HG03575 (cell line): ENCODE results near the gene SMIM45.
"Not testable (repeated sequence)": the region's sequence is repeated elsewhere in the genome, so short reads cannot be mapped to it uniquely, and the experiment has no call there.

ENCODE experiments used
- ATAC-seq: cut with Tn5 transposase; IDR thresholded peaks from one replicate; pipeline ENCODE4 v1.9.1; 2021; ENCODE audit not compliant: unreplicated experiment, insufficient number of reproducible peaks, low FRiP score; ENCODE audit errors: extremely low read depth

The SMIM45 gene

DNA sequence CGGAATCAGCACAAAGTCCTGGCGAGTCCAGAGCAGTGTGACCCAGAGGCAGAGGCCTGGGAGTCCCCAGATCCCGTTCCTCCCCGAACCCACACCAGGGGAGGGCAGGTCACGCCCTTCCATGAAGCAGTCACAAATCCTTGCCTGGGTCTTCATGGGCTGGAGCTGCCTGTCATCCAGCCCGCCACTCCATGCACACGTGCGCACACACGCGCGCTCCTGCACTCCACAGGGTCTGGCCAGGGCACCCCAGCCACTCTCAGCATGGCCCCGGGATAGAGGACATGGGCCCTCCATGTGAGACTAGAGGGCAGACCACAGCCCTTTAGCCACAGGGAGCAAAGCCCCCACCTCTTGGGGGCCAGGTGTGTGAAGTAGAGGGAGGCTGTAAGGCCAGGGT is 19.6 kb upstream of the SMIM45 start:
- no peak for ATAC-seq

DNA sequence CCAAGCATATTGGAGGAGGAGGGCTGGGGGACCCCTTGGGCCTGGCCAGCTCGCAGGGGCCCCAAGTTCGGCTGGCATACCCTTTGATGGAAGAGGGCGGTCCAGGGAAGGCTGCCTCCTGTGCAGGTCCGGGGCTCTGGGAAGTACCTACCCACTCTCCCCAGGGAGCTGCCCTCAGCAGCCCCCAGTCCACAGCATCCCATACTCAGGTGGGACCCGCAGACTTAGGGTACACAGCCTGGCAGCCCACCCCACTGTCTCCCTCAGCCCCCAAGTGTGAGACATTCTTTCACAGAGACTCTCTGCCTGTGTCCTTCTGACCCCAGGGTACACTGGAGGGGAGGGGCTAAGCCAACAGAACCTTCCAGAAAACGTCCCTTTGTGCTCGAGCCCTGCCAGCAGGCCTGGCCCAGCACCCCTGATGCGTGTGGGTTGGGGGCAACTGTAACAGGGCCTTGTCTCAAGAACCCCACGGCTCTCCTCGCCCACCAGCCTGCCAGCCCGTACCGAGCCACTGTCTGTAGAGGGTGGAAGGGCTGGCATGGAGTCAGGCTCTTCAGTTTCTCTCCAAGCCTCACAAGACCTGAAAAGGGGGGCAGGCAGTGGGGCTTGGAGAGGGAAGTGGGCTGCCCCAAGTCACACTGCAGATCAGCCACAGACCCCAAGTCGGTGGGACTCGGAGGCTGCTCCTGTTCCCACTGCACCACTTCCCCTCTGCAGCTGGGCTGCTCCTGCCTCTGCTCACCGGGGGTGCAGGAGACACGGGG is 18.4 kb upstream of the SMIM45 start:
- no peak for ATAC-seq

DNA sequence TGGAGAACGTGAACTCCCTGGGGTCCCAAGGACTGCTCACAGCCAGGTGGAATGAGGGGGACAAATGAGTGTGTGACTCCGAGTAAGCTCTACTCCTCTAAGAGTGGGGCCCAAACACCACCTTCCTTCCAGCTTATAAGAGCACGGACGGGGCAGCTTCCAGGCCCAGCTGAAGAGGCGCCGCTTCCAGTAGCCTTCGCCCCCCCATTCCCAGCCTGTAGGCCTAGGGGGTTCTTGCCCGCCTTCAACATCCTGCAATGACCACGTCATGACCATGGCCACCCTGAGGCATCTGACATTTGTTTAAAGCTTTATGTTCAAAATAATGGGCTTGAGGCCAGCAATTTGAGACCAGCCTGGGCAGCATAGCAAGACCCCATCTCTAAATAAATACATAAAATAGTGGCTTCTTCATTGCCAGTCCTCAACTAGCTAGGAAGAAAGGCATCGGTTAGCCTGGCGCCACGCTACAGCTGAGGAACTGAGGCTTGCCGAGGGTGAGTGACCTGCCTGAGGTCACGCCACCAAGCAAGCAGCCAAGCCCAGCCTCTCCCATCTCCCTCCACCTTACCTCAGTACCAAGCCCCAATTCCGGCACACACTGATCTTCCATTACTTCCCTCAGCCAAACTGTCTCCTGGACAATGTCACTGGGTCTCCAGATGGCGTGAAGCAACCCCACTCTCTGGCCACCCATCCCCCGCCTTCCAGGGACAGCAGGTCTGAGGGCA is 17.5 kb upstream of the SMIM45 start:
- ATAC-seq = no peak

DNA sequence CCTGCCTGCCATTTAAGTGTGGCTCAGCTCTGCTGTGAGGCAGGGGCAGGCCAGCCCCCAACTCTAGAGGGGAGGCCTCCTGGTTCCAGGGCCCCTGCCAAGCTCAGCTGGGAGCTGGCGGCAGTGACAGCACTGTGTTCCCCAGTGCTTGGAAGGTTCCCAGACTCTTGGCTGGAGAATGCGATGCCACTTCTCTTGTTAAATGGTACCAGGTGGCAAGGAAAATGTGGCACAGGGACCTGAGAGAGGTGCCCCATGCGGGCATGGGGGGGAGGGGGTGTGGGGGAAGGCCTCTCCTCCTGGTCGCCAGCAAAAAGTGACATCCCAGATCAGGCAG is 17.0 kb upstream of the SMIM45 start:
- ATAC-seq = no peak

DNA sequence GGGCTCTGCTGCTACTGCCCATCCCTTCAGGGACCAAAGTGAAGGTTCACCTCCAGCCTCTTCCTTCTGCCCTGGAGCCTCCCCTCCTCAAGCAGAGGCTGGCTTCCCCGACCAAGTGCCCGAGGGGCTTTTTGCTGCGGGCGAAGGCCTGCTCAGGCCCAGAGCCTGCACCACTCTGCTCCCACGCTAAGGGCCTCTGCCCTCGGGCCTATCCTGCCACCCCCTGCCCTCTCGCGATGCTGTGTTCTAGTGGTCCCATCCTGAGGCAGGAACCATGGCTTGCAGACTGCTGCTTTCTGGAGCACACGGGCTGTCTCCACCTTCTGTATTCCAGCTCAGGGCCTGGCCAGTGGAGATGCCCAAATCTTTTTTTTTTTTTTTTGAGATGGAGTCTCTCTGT is 16.4 kb upstream of the SMIM45 start:
- ATAC-seq = no peak

DNA sequence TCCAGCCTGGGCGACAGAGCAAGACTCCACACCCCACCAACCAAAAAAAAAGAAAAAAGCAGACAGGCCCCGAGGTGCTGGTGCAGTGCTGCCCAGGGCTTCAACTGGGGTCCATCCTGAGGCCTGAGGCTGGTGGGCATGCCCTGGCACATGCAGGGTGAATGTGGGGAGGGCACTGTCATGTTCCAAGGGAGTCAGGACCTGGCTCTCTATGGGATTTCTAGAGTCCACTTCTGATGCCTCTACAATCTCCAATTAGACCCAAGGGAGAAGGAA is 15.1 kb upstream of the SMIM45 start:
- ATAC-seq = no peak

DNA sequence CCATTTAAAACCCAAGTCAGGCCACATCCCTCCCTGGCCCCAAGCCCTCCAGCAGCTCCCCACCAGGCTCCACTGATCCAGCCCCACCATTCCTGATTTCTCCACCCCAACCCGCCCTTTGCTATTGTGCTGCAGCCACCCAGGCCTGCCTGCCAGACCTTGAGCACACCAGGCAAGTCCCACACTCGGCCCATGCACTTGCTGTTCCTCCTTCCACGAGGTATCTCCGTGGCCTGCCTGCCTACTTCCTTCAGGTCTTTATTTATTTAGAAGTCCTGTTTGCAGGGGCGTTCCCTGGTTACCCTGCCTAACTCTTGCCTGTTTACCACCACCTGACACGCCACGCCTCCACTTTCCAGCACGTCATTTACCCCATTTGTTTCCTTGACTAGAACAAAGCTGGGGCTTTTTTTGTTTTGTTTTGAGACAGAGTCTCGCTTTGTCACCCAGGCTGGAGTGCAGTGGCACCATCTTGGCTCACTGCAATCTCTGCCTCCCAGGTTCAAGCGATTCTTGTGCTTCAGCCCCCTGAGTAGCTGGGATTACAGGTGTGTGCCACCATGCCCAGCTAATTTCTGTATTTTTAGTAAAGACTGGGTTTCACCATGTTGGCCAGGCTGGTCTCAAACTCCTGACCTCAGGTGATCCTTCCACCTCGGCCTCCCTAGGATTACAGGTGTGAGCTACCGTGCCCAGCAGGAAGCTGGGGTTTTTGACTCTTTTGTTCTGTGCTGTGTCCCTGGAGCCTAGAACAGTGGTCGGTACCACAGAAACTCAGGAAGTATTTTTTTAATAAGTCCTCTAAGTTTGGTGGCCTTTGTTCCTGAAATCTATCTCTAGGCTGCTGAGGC is 11.7 kb upstream of the SMIM45 start:
- peak; percentile 37 for ATAC-seq

DNA sequence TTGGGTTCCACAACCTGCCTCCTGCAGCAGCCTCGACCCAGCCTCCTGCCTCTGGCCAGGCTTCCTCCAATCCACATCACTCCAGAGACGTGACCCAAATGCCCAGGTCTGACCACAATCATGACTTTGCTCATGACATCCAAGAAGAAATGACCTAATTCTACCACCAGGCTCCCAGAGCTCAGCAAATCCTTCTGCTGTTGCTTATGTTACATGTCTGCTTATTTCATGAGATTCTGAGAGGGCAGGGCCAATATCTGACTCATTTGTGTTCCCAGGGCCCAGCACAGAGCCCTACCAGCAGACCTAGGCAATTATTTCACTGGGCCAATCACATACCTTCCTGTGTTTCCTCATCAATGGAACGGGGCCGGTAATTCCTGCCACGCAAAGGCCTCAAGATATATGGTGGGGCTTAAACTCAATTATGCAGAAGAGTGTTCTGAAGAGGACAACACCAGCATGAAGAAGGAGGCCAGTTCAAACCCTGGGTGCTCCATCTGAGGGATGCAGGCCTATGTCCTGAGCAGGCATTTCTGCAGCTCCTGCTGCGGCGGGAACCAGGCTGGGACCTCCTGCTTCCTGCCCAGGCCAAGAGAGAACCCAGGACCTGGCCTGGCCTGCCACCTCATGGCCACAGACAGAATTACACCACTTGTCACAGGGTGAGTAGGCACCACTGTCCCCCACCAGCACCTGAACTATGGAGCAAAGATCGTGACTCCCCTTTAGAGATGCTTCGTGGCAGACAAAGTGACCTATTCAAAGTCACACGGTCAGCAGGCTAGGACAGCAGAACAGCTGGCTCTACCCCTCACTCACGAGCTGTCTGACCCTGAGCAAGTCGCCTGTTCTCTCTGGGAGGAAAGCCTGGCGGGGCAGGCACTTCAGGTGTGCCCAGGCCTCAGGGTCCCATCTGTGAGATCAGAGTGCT is 10.9 kb upstream of the SMIM45 start:
- ATAC-seq = no peak

DNA sequence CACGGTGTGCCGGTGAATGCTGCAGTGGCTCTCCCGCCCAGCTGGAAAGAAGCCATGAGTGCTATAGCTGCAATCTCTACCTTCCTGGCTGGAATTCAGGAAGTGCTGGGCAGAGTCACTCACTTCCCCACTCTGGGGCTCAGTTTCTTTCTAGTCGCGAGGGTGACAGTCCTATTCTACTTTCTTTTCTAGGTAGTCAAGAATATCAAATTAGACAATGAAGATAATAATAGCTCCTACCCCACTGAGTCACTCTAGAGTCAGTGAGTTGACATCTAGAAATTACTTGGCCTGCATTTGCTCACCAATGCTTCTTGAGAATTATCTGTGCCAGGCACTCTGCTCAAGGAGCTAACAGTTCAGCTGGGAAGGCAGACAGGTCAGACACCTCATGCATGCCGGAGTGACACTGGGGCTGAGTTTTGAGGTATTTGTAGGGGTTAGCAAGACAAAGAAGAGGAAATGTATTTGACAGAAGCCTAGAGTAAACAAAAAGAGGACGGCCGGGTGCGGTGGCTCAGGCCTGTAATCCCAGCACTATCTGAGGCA is 8.2 kb upstream of the SMIM45 start:
- no peak for ATAC-seq

DNA sequence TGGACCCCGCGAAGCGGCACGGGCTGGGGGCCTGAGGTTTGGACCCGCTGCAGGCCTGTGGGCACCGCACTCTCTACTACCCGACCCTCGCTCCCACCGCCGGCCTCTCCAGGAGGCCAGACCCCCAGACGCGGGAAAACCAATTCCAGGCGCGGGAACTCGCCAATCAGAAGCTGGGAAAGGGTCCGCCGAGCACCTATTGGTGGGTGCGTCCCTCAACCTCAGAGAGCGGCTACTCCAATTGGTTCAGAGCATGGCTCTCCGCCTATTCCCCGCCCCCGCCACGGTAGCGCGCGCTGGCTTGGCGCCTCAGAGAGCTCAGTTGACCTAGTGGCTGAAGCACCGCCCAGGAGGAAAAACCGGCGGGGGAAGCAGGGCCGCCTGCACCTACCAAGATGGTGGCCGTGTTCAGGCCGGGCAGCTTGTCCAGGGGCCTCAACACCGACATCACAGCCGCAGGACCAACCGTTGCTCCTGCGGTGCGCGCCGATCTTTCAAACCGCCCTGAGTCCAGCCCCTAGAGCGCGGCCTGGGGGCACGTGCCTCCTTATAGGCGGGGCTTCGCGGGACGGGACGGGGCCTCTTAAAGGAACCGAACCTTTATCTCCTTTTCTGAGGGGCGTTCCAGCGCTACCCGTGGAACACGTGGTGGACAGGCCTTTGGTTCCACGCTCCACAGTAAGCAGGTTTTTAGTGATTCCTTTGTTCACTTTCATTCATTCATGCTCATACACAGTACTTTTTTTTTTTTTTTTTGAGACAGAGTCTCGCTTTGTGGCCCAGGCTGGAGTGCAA is 5.1 kb upstream of the SMIM45 start, which contains the start of gene CENPM:
TSS of gene CENPM (minus strand) at position 524 of the 795 bp plus-strand sequence. CDS start at position 448, 76 bp downstream.
- no peak for ATAC-seq

DNA sequence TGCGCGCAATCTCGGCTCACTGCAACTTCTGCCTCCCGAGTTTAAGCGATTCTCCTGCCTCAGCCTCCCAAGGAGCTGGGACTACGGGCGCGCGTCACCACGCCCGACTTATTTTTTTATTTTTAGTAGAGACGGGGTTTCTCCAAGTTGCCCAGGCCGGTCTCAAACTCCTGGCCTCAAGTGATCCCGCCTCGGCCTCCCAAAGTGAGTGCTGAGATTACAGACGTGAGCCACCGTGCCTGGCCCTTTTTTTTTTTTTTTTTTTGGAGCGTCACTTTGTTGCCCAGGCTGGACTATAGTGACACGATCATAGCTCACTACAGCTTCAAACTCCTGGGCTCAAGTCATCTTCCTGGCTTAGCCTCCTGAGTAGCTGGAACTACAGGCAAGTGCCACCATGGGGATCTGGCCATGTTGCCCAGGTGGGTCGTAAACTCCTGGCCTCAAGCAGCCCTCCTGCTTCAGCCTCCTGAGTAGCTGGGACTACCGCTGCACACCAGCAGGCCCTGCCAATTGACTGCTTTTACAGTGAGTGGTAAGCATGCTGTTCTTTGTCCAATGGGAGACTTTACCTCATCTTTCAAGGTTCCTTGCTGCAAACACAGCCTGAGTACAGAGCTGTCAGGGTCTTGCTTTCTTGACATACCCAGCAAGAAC is 4.4 kb upstream of the SMIM45 start:
- ATAC-seq = no peak

DNA sequence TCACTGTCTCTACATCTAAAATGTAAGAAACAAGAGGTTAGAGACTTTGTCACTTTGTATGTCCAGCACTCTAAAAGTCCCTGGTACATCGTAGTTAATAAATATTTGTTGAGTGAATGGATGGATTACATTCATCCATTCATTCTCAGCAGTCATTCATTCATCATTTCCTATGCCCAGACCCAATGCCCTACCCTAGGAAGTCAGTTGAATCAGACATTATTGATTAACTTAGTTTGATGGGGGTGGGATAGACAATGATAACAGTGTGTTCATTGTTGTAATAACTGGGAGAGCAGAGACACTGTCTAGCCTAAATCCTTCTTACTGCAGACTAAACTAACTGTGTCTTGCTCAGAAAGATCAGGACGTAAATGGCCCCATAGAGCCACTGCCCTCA is 3.8 kb upstream of the SMIM45 start:
- ATAC-seq = no peak

DNA sequence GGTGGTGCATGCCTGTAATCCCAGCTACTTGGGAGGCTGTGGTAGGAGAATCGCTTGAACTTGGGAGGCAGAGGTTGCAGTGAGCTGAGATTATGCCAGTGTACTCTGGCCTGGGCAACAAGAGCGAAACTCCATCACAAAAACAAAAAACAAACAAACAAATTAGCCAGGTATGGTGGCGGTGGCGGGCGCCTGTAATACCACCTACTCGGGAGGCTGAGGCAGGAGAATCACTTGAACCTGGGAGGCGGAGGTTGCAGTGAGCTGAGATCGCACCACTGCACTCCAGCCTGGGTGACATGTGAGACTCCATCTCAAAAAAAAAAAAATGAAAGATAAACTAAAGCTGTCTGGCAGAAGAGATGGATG is 3.0 kb upstream of the SMIM45 start:
- ATAC-seq = not testable (repeated sequence)

DNA sequence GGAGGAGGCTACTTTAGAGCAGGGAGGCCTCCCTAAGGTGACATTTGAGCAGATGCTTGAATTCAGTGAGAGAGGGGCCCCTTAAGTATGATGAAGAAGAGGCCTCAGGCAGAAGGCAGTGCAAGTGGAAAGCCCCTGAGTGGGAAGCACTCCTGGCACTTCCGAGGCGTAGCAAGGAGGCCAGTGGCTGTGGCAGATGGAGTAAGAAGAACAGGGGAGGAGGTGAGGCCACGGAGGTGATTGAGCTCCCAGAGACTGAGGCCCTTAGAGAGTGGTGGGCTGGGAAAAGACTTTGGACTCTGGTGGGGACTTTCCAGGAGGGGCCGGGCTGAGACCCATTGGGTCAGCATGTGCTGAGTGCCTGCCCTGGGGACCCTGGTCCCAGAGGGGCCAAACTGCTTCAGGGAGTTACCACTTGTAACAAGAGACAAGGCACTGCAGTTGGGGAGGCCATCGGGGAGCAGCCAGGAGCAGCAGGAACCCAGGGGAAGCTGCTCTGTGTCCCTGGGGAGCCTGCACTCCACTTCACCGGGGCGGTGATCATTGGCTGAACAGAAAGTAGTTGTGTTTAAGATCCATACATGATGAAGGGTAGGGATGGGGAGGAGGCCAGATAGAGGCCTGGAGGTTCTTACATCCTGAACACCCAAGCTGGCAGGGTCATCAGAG is 2.5 kb upstream of the SMIM45 start:
- ATAC-seq = no peak

DNA sequence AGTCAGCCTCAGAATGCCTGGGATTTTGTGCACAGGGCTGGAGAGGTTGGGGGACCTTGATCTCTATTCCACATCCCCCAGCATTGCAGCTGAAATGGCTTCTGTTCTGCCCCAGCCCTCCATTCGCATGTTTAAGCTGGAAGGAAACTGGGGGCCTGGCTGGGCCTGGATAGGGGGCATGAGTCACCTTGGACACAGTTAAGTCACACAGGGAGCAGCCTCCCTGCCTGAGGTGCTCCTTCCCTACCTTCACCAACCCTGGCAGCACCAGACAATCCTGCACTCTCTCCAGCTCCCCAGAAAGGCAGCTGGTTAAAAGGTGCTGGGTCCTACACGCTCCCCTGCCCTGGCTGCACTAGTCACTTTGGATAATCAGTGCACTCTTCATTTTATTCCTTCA is 763 bp downstream of the SMIM45 start:
- ATAC-seq = no peak

DNA sequence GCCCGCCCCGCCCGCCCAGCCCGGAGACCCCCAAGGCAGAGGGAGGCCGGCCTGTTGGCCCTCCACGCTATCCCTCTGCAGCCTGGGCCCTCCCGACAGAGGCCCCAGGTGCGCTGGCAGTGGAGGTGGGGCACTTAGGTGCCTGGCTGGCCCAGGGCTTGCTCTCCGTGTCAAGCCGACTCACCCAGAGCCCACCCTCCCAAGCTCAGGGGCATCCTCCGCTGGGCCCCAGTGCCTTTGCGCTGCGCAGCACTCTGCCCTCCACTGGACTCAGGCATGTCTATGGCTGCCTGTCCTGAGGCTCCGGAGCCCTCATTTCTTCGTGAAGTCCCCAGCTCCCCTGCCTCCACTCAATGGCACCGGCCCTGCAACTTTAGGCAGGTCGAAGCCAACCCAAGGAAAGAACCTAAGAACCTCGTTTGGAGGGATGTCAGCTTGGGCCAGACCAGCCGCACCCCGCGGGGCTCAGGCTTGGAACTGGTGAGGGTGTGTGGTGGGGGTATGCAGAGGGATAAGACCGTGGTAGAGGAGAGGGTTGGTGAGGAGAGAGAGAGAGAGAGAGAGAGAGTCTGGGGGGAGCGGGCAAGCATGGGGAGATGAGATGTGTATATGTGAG is 6.1 kb downstream of the SMIM45 start:
- no peak for ATAC-seq
